HFFc6 (cell line): ENCODE data around the gene TP53BP1. TPM values are rescaled to one million over a fixed set of nuclear protein-coding genes. Genes with fewer than 3 reads are reported as not detected.

Source experiments
- DNase-seq: peaks from one replicate; pipeline ENCODE4 v3.0.0-alpha.2; 2018
- H3K27ac Mint-ChIP-seq: 2 replicates; pipeline ENCODE4 v1.8.0; 2020; ENCODE audit warnings: mild to moderate bottlenecking, mixed read lengths
- H3K27me3 Mint-ChIP-seq: 2 replicates; pipeline ENCODE4 v1.8.0; 2021; ENCODE audit warnings: mild to moderate bottlenecking, moderate library complexity, mixed read lengths; ENCODE audit not compliant: insufficient read depth
- H3K36me3 Mint-ChIP-seq: 2 replicates; pipeline ENCODE4 v1.8.0; 2021; ENCODE audit warnings: low read depth, mixed read lengths
- H3K4me1 Mint-ChIP-seq: 2 replicates; pipeline ENCODE4 v1.8.0; 2020; ENCODE audit warnings: low read depth, mixed read lengths
- H3K4me3 Mint-ChIP-seq: 2 replicates; pipeline ENCODE4 v1.8.0; 2020; ENCODE audit warnings: mild to moderate bottlenecking, moderate library complexity, mixed read lengths
- H3K9me3 Mint-ChIP-seq: 2 replicates; pipeline ENCODE4 v1.8.0; 2020; ENCODE audit warnings: mild to moderate bottlenecking, mixed read lengths
- total RNA-seq, 6 experiments: library from RNA; stranded (reverse); fragmentation: NEBNext Ultra II Directional; extraction: Animal tissue kit (Norgen Biotek cat#: 25700); gene quantifications; 2 replicates in 1 of 6; 3 replicates in 5 of 6; pipeline ENCODE4 v1.2.3, GENCODE V29; 2021
- TF ChIP-seq, protein P1 (sequence below): fragments of 200-600 bp; sonication (generic); IDR thresholded peaks from 2 replicates; pipeline ENCODE4 v1.5.0; 2021; ENCODE audit warnings: antibody characterized with exemption, mild to moderate bottlenecking

The TP53BP1 gene
- total RNA-seq, 6 experiments from 2014 or later = 44.7 to 49.5 (median 46.4) TPM

DNA sequence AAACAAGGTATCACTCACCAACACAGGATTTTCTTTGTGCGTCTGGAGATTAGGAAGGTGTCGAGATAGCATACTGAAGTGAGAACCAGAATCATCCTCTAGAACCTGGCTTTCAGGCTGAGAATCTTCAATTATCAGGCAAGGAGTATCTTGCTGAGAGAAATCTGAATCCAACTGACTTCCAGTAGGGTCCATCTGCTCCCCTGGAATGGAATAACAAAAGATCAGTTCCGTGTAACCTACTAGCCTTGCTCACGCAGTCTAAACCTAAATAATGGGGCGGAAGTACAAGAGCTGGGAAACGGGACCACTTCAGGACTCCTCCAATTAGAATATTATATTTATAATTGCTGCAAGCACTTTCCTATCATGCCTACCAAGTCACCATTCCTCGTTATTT, 690 bp downstream of the TP53BP1 start:
- DNase-seq = no peak
- H3K27ac Mint-ChIP-seq = peak overlapping the region; percentile 94
- peak overlapping the region; percentile 94 for H3K4me3 Mint-ChIP-seq
- H3K36me3 Mint-ChIP-seq = peaks cover 15% of the 10 kb centered on the region
- peaks cover 27% of the 10 kb centered on the region for H3K4me1 Mint-ChIP-seq
- H3K27me3 Mint-ChIP-seq = no peaks in the 10 kb centered on the region; the same call in 1 of the 2 replicates
- TF ChIP-seq, protein P1, sequence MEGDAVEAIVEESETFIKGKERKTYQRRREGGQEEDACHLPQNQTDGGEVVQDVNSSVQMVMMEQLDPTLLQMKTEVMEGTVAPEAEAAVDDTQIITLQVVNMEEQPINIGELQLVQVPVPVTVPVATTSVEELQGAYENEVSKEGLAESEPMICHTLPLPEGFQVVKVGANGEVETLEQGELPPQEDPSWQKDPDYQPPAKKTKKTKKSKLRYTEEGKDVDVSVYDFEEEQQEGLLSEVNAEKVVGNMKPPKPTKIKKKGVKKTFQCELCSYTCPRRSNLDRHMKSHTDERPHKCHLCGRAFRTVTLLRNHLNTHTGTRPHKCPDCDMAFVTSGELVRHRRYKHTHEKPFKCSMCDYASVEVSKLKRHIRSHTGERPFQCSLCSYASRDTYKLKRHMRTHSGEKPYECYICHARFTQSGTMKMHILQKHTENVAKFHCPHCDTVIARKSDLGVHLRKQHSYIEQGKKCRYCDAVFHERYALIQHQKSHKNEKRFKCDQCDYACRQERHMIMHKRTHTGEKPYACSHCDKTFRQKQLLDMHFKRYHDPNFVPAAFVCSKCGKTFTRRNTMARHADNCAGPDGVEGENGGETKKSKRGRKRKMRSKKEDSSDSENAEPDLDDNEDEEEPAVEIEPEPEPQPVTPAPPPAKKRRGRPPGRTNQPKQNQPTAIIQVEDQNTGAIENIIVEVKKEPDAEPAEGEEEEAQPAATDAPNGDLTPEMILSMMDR = no peak
- H3K9me3 Mint-ChIP-seq = no peaks in the 10 kb centered on the region

DNA sequence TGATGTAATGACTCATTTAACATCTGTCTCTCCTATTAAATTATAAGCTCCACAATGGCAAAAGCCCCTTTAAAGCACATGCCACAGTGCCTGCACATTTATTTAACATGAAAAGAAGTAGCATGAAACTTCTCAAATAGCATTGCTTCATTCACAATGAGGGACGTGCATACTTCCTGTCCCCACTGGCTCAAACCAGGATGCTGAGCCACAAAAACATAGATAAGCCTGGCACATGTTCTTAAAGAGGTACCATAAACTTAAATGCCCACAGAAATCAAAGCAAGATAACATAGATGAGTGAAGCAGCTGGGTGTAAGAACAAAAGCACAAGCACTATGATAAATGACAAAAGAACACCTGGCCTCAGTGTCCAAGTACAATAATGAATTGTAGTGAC, 3.8 kb downstream of the TP53BP1 start:
- peaks cover 38% of the 10 kb centered on the region for H3K4me1 Mint-ChIP-seq
- TF ChIP-seq, protein P1 = no peak
- H3K27me3 Mint-ChIP-seq = no peaks in the 10 kb centered on the region; the same call in 1 of the 2 replicates
- no peak overlapping the region for H3K27ac Mint-ChIP-seq
- no peak for DNase-seq
- no peak overlapping the region for H3K4me3 Mint-ChIP-seq
- H3K9me3 Mint-ChIP-seq = no peaks in the 10 kb centered on the region
- H3K36me3 Mint-ChIP-seq = peaks cover 15% of the 10 kb centered on the region

DNA sequence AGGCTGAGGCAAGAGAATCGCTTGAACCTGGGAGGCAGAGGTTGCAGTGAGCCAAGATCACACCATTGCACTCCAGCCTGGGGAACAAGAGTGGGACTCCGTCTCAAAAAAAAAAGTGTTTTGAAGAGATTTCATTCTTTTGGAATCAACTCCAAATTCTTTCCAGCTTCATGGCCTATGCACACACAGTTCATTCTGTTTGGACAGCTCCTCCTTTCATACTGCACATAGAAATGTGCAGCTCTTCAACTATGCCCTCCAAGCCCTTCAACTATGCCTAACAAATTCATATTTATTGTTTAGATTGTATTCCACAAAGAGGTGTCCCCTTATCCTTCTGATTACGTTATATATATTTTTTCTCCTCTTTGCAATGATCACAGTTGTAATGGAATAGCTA, 4.2 kb downstream of the TP53BP1 start:
- H3K4me3 Mint-ChIP-seq = no peak overlapping the region
- H3K4me1 Mint-ChIP-seq = peaks cover 39% of the 10 kb centered on the region
- peaks cover 15% of the 10 kb centered on the region for H3K36me3 Mint-ChIP-seq
- H3K27ac Mint-ChIP-seq = no peak overlapping the region
- DNase-seq = no peak
- TF ChIP-seq, protein P1 = no peak
- H3K9me3 Mint-ChIP-seq = no peaks in the 10 kb centered on the region
- H3K27me3 Mint-ChIP-seq = no peaks in the 10 kb centered on the region; the same call in 1 of the 2 replicates

DNA sequence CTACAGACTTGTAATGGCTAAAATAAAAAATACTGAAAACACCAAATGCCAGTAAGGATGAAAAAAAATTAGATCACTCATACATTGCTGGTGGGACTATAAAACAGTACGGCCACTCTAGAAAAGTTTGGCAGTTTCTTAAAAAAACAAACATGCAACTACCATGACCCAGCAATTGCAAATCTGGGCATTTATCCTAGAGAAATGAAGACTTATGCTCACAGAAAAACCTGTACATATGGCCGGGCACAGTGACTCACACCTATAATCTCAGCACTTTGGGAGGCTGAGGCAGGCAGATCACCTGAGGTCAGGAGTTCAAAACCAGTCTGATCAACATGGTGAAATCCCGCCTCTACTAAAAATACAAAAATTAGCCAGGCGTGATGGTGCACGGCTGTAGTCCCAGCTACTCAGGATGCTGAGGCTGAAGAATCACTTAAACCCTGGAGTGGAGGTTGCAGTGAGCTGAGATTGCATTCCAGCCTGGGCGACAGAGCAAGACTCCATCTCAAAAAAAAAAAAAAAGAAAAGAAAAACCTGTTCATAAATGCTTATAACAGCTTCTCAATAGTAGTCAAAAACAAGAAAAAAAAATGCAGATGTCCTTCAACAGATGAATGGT, 5.6 kb downstream of the TP53BP1 start:
- TF ChIP-seq, protein P1 = no peak
- Mint-ChIP-seq H3K27me3 (no peaks in the 10 kb centered on the region), H3K27ac (no peak overlapping the region; the same call in 1 of the 2 replicates), H3K36me3 (peaks cover 15% of the 10 kb centered on the region), H3K4me3 (no peak overlapping the region), H3K9me3 (no peaks in the 10 kb centered on the region), H3K4me1 (peaks cover 40% of the 10 kb centered on the region)
- DNase-seq = no peak

DNA sequence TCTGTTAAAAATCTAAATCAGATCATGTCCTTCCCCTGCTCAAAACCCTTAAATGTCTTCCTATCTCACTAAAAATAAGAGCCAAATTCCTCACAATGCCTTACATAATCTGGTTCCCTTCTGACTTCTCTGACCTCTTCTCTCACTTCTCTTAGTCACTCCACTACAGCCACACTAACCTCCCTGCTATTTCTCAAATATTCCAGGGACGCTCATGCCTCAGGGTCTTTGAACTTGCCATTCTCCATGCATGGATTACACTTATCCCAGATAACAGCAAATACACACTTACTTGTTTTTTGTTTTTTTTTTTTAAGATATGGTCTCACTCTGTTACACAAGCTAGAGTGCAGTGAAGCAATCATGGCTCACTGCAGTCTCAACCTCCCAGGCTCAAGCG, 8.5 kb downstream of the TP53BP1 start:
- Mint-ChIP-seq H3K4me3 (no peak overlapping the region), H3K27me3 (no peaks in the 10 kb centered on the region), H3K4me1 (peaks cover 28% of the 10 kb centered on the region), H3K9me3 (no peaks in the 10 kb centered on the region), H3K27ac (peak overlapping the region; percentile 37; the same call in 1 of the 2 replicates), H3K36me3 (peaks cover 15% of the 10 kb centered on the region; the same call in 1 of the 2 replicates)
- TF ChIP-seq, protein P1 = no peak
- DNase-seq = no peak
